K562 (cell line): ENCODE results near the gene CEMIP. TPM values are rescaled to one million over a fixed set of nuclear protein-coding genes. Genes with fewer than 3 reads are reported as not detected.

Experiments
- GMEB1 ChIP-seq: fragments of 250-450 bp; sonication (Bioruptor Pico); IDR thresholded peaks from 2 replicates; pipeline ENCODE4 v1.4.0; 2020; ENCODE audit warnings: mild to moderate bottlenecking
- HDAC1 ChIP-seq, 2 experiments: fragments of 450-650 bp; IDR thresholded peaks; 2 replicates each; pipeline ENCODE4 v1.6.1; 2016 to 2017; ENCODE audit warnings: inconsistent platforms in 1 of 2, mild to moderate bottlenecking in 1 of 2, moderate library complexity in 1 of 2
- HOMEZ ChIP-seq: fragments of 250-450 bp; sonication (Bioruptor Pico); IDR thresholded peaks from 2 replicates; pipeline ENCODE4 v1.4.0; 2020; ENCODE audit warnings: mild to moderate bottlenecking, moderate library complexity
- KLF6 ChIP-seq: fragments of 250-450 bp; sonication (Bioruptor Pico); IDR thresholded peaks from 2 replicates; pipeline ENCODE4 v1.4.0; 2020; ENCODE audit warnings: mild to moderate bottlenecking, moderate library complexity, borderline replicate concordance
- PRDM10 ChIP-seq: fragments of 450-650 bp; IDR thresholded peaks from 2 replicates; pipeline ENCODE4 v1.6.1; 2018; ENCODE audit not compliant: partially characterized antibody
- SMAD2 ChIP-seq: fragments of 150-350 bp; IDR thresholded peaks from 2 replicates; pipeline ENCODE4 v1.6.1; 2014; ENCODE audit warnings: low read depth, mild to moderate bottlenecking, low read length
- ZNF699 ChIP-seq: fragments of 250-450 bp; sonication (Bioruptor Pico); IDR thresholded peaks from 2 replicates; pipeline ENCODE4 v1.8.0; 2021; ENCODE audit warnings: mild to moderate bottlenecking, moderate library complexity; ENCODE audit not compliant: insufficient replicate concordance
- ZNF79 ChIP-seq: fragments of 250-450 bp; sonication (Bioruptor Pico); IDR thresholded peaks from 2 replicates; pipeline ENCODE4 v1.4.0; 2020; ENCODE audit warnings: low read depth, mild to moderate bottlenecking, moderate library complexity
- polyA plus RNA-seq, 8 experiments: library from polyadenylated mRNA; depleted of rRNA in 4 of 8; stranded (reverse) in 5 of 8; unstranded in 3 of 8; fragments of >200 nt; fragmentation: Nextera tagmentation in 2 of 8; fragmentation: Illumina TruSeq in 1 of 8; extraction: Ambion mirVana in 2 of 8; extraction: Trizol in 1 of 8; gene quantifications; 2 replicates each; pipeline versions ENCODE4 v1.2.1 to v1.2.3, GENCODE V29; 2011 to 2014; ENCODE audit warnings: inconsistent platforms in 1 of 8, missing spikeins in 1 of 8
- total RNA-seq, 7 experiments: library from RNA; depleted of rRNA in 6 of 7; stranded (reverse); fragments of >200 nt in 6 of 7; fragmentation: Illumina TruSeq in 2 of 7; extraction: Trizol in 2 of 7; gene quantifications; 2 replicates each; pipeline versions ENCODE4 v1.2.1 to v1.2.3, GENCODE V29; 2011 to 2021; ENCODE audit warnings: low replicate concordance in 1 of 7
- TF ChIP-seq, protein P1 (sequence below), 2 experiments: fragments of 450-650 bp; IDR thresholded peaks; 2 replicates each; pipeline ENCODE4 v1.6.1; 2016; ENCODE audit warnings: mild to moderate bottlenecking in 2 of 2, borderline replicate concordance in 1 of 2, low read depth in 1 of 2, moderate library complexity in 1 of 2

CEMIP gene
- total and polyA plus RNA-seq, 9 of the 15 experiments (the other 6 are each of a cell fraction or from before 2014, with no cell fraction given), result 0.33 TPM; not detected in 8

- TF ChIP-seq PRDM10 (no peak), HOMEZ (CRISPR knock-in tag) (no peak), KLF6 (CRISPR knock-in tag) (no peak), ZNF79 (CRISPR knock-in tag) (no peak), ZNF699 (no peak), GMEB1 (no peak), SMAD2 (no peak), HDAC1 (IDR thresholded peaks at IDR 0.05) (no peak)
- TF ChIP-seq, protein P1, sequence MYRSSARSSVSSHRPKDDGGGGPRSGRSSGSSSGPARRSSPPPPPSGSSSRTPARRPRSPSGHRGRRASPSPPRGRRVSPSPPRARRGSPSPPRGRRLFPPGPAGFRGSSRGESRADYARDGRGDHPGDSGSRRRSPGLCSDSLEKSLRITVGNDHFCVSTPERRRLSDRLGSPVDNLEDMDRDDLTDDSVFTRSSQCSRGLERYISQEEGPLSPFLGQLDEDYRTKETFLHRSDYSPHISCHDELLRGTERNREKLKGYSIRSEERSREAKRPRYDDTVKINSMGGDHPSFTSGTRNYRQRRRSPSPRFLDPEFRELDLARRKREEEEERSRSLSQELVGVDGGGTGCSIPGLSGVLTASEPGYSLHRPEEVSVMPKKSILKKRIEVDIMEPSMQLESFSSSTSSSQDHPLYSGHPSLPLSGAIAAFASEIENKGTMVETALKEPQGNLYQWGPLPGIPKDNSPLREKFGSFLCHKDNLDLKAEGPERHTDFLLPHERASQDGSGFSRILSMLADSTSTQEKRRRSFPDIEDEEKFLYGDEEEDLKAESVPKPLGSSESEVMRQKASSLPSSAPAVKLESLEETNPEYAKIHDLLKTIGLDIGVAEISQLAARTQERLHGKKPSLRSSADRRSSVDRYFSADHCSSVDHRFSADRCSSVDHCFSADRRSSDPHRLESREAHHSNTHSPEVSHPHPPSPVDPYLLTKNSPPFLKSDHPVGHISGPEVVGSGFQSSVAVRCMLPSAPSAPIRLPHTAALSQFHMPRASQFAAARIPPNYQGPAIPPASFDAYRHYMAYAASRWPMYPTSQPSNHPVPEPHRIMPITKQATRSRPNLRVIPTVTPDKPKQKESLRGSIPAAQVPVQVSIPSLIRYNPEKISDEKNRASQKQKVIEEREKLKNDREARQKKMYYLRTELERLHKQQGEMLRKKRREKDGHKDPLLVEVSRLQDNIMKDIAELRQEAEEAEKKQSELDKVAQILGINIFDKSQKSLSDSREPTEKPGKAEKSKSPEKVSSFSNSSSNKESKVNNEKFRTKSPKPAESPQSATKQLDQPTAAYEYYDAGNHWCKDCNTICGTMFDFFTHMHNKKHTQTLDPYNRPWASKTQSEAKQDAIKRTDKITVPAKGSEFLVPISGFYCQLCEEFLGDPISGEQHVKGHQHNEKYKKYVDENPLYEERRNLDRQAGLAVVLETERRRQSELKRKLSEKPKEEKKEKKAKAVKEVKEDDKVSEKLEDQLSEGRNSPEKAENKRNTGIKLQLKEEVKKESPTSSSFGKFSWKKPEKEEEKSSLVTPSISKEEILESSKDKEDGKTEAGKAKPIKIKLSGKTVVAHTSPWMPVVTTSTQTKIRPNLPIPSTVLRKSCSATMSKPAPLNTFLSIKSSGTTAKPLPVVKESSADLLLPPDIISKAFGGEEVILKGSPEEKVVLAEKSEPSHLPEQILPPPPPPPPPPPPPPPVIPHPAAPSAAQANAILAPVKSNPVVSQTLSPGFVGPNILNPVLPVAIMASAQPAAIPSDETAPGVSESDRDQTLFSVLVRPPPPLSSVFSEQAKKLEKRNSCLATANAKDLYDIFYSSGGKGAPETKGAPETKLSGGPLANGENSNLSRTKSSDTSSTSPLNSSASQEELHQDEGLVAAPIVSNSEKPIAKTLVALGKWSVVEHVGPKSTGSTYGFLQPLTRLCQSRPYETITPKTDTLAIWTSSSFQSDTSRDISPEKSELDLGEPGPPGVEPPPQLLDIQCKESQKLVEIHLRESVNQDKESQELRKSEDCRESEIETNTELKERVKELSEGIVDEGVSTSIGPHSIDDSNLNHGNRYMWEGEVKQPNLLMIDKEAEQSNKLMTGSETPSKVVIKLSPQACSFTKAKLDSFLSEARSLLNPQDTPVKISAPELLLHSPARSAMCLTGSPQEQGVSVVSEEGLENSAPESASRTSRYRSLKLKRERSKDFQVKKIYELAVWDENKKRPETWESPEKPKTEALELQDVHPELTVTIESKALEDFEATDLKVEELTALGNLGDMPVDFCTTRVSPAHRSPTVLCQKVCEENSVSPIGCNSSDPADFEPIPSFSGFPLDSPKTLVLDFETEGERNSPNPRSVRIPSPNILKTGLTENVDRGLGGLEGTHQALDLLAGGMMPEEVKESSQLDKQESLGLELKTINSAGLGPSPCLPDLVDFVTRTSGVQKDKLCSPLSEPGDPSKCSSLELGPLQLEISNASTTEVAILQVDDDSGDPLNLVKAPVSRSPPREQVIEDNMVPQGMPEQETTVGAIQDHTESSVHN (IDR thresholded peaks at IDR 0.05; ENCODE audit: borderline replicate concordance in 1 of 2, low read depth in 1 of 2), result no peak
Observed at GRCh38 chr15:80970018-80970657, 191.0 kb downstream of the CEMIP start (continued).
